ENCODE measurements around the gene L3MBTL2. TPM values are rescaled to one million over a fixed set of nuclear protein-coding genes. Genes with fewer than 3 reads are reported as not detected.

Gene L3MBTL2
- total and polyA plus RNA-seq, 2 donors (not counting 1 experiment from before 2014, with no cell fraction given): 22.5 to 37.3 TPM

DNA sequence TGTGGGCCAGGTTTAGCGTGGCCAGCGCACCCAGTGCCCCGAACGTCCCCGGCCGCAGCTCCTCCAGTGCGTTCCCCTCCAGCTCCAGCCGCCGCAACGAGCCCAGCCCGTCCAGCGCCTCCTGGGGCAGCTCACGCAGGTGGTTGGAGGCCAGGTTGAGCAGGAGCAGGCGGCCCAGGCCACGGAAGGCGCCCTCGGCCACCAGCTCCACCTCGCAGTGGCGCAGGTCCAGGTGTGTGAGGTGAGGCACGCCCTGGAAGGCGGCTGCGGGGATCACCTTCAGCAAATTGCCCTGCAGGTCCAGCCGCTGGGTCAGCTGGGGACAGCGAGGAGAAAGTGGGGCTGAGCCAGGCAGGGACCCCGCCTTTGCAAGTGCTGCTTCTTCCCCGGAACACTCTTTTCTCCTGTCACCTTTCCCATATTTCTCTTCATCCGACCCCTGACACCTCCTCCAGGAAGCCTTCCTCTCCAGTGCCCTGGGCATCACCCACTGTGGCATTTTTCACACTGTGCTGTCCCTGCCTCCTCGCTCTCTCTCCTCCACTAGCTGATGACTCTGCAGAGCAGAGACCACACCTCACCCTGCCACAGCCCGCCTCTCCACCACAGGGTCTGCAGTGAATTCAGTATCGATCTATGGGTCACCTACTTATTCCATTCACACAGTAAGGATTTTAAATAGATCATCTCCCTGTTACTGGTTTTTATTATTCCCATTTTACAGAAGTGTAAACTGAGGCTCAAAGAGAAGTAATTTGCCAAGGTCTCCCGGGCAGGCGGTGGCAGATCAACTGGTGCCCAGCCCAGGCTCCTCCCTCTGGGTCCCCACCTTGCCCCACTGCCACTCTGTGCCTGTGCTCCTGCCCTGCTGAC is 33.7 kb downstream of the L3MBTL2 start:
- DNase-seq: no peak
- H3K9me3 Mint-ChIP-seq (ENCODE audit: insufficient read depth): no peaks in the 10 kb centered on the region
- Histone ChIP-seq H3K79me2 (ENCODE audit: control insufficient read depth, insufficient read depth, low read length) (no peaks in the 10 kb centered on the region), H3K9me3 (ENCODE audit: control extremely low read depth in 1 of 3, control insufficient read depth in 2 of 3, insufficient read depth in 1 of 3, low read length in 2 of 3) (no peaks in the 10 kb centered on the region), H3K27ac (ENCODE audit: low read length in 2 of 2) (no peak overlapping the region), H3K4me2 (replicated peaks; ENCODE audit: low read depth, low read length, poor library complexity, severe bottlenecking) (peak overlapping the region; percentile 93), H3K4me3 (ENCODE audit: control extremely low read depth in 1 of 5, extremely low read depth in 1 of 5, insufficient read depth in 1 of 5, low read depth in 2 of 5, low read length in 4 of 5) (no peak overlapping the region), H4K20me1 (ENCODE audit: control insufficient read depth, insufficient read depth, low read length, poor library complexity, severe bottlenecking) (no peaks in the 10 kb centered on the region), H3K36me3 (replicated peaks in 1 of 2; ENCODE audit: control extremely low read depth in 1 of 2, control insufficient read depth in 1 of 2, extremely low read depth in 1 of 2, insufficient read depth in 2 of 2, low read length in 1 of 2) (no peaks in the 10 kb centered on the region), H2AFZ (ENCODE audit: insufficient read depth, low read depth, low read length, poor library complexity, severe bottlenecking) (peak overlapping the region; percentile 93), H3K27me3 (replicated peaks in 1 of 4; ENCODE audit: control extremely low read depth in 1 of 4, control insufficient read depth in 3 of 4, insufficient read depth in 4 of 4, low read length in 3 of 4) (no peaks in the 10 kb centered on the region), H3K4me1 (ENCODE audit: control insufficient read depth in 2 of 2, insufficient read depth in 2 of 2, low read length in 2 of 2) (peaks cover 5 to 10% of the 10 kb centered on the region in 2 donors), H3K9ac (ENCODE audit: low read length) (no peak overlapping the region)
- ChIA-PET POLR2A (interaction anchor here (0.5 kb wide), 1 partner anchor 303 kb away, joined by 3 read pairs; no protein-coding TSS in a partner anchor), CTCF (interaction anchor here (1.0 to 4.6 kb wide), 11 partner anchors 17 to 359 kb away, joined by 3 to 93 read pairs (median 5); partner anchors contain the start of gene RANGAP1)
- no peak for TF ChIP-seq EZH2 (IDR thresholded peaks at IDR 0.05; ENCODE audit: borderline replicate concordance, insufficient read depth, low read depth, low read length, poor library complexity, severe bottlenecking)
- TF ChIP-seq, protein P1, sequence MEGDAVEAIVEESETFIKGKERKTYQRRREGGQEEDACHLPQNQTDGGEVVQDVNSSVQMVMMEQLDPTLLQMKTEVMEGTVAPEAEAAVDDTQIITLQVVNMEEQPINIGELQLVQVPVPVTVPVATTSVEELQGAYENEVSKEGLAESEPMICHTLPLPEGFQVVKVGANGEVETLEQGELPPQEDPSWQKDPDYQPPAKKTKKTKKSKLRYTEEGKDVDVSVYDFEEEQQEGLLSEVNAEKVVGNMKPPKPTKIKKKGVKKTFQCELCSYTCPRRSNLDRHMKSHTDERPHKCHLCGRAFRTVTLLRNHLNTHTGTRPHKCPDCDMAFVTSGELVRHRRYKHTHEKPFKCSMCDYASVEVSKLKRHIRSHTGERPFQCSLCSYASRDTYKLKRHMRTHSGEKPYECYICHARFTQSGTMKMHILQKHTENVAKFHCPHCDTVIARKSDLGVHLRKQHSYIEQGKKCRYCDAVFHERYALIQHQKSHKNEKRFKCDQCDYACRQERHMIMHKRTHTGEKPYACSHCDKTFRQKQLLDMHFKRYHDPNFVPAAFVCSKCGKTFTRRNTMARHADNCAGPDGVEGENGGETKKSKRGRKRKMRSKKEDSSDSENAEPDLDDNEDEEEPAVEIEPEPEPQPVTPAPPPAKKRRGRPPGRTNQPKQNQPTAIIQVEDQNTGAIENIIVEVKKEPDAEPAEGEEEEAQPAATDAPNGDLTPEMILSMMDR (IDR thresholded peaks at IDR 0.05): no peak
- peak overlapping the region; percentile 84 for H3K4me3 Mint-ChIP-seq
- no peaks in the 10 kb centered on the region for H3K27me3 Mint-ChIP-seq
- ATAC-seq (ENCODE audit: low read depth): no peak
- WGBS (ENCODE audit: insufficient coverage): 96% methylated on average over 30 of the region's 32 CpGs
- H3K4me1 Mint-ChIP-seq: peaks cover 7% of the 10 kb centered on the region
- intact Hi-C loops (cut with micrococcal nuclease): loop anchor here (5.0 kb wide), 1 partner anchor 42 kb away; no protein-coding TSS in a partner anchor
- H3K27ac Mint-ChIP-seq: peak overlapping the region; percentile 64
